ENCODE data around the gene TMEM161A. TPM values are rescaled to one million over a fixed set of nuclear protein-coding genes. Genes with fewer than 3 reads are reported as not detected.

Gene TMEM161A
- total and polyA plus RNA-seq, 2 of the 13 experiments (the other 11 are each of a cell fraction or from before 2014, with no cell fraction given): 25.9 to 31.4 TPM

- TF ChIP-seq, protein P1, sequence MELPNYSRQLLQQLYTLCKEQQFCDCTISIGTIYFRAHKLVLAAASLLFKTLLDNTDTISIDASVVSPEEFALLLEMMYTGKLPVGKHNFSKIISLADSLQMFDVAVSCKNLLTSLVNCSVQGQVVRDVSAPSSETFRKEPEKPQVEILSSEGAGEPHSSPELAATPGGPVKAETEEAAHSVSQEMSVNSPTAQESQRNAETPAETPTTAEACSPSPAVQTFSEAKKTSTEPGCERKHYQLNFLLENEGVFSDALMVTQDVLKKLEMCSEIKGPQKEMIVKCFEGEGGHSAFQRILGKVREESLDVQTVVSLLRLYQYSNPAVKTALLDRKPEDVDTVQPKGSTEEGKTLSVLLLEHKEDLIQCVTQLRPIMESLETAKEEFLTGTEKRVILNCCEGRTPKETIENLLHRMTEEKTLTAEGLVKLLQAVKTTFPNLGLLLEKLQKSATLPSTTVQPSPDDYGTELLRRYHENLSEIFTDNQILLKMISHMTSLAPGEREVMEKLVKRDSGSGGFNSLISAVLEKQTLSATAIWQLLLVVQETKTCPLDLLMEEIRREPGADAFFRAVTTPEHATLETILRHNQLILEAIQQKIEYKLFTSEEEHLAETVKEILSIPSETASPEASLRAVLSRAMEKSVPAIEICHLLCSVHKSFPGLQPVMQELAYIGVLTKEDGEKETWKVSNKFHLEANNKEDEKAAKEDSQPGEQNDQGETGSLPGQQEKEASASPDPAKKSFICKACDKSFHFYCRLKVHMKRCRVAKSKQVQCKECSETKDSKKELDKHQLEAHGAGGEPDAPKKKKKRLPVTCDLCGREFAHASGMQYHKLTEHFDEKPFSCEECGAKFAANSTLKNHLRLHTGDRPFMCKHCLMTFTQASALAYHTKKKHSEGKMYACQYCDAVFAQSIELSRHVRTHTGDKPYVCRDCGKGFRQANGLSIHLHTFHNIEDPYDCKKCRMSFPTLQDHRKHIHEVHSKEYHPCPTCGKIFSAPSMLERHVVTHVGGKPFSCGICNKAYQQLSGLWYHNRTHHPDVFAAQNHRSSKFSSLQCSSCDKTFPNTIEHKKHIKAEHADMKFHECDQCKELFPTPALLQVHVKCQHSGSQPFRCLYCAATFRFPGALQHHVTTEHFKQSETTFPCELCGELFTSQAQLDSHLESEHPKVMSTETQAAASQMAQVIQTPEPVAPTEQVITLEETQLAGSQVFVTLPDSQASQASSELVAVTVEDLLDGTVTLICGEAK (IDR thresholded peaks at IDR 0.05): no peak
- TF ChIP-seq, protein P1 (CRISPR knock-in tag; IDR thresholded peaks at IDR 0.05): peak; percentile 18; the same call in 1 of the 2 replicates
- TF ChIP-seq RFXANK (CRISPR knock-in tag; IDR thresholded peaks at IDR 0.05) (peak; percentile 66; the same call in 1 of the 2 replicates), ZNF598 (CRISPR knock-in tag; IDR thresholded peaks at IDR 0.05; ENCODE audit: borderline replicate concordance) (no peak; the same call in none of the 2 replicates), ZNF256 (CRISPR knock-in tag; conservative IDR thresholded peaks at IDR 0.05) (no peak), ZNF274 (CRISPR knock-in tag; IDR thresholded peaks at IDR 0.05) (peak; percentile 77), TARDBP (CRISPR knock-in tag; IDR thresholded peaks at IDR 0.05) (peak; percentile 34; the same call in 1 of the 2 replicates), NFYB (CRISPR knock-in tag; IDR thresholded peaks at IDR 0.05) (peak; percentile 100), SATB2 (CRISPR knock-in tag; IDR thresholded peaks at IDR 0.05) (no peak), ZNF180 (CRISPR knock-in tag; IDR thresholded peaks at IDR 0.05; ENCODE audit: borderline replicate concordance, low read depth) (no peak), ZNF350 (CRISPR knock-in tag; IDR thresholded peaks at IDR 0.05; ENCODE audit: borderline replicate concordance, low read depth) (peak; percentile 46; the same call in 1 of the 2 replicates), GABPA (IDR thresholded peaks at IDR 0.05; ENCODE audit: low read depth, low read length) (no peak), GABPA (CRISPR knock-in tag; IDR thresholded peaks at IDR 0.05; ENCODE audit: low read depth) (peak; percentile 79), POLR2G (IDR thresholded peaks at IDR 0.05; ENCODE audit: low read depth, low read length) (peak; percentile 91)
- TF ChIP-seq, protein P2, sequence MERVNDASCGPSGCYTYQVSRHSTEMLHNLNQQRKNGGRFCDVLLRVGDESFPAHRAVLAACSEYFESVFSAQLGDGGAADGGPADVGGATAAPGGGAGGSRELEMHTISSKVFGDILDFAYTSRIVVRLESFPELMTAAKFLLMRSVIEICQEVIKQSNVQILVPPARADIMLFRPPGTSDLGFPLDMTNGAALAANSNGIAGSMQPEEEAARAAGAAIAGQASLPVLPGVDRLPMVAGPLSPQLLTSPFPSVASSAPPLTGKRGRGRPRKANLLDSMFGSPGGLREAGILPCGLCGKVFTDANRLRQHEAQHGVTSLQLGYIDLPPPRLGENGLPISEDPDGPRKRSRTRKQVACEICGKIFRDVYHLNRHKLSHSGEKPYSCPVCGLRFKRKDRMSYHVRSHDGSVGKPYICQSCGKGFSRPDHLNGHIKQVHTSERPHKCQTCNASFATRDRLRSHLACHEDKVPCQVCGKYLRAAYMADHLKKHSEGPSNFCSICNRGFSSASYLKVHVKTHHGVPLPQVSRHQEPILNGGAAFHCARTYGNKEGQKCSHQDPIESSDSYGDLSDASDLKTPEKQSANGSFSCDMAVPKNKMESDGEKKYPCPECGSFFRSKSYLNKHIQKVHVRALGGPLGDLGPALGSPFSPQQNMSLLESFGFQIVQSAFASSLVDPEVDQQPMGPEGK (CRISPR knock-in tag; IDR thresholded peaks at IDR 0.05): peak; percentile 51; the same call in 1 of the 2 replicates
- TF ChIP-seq, protein P3, sequence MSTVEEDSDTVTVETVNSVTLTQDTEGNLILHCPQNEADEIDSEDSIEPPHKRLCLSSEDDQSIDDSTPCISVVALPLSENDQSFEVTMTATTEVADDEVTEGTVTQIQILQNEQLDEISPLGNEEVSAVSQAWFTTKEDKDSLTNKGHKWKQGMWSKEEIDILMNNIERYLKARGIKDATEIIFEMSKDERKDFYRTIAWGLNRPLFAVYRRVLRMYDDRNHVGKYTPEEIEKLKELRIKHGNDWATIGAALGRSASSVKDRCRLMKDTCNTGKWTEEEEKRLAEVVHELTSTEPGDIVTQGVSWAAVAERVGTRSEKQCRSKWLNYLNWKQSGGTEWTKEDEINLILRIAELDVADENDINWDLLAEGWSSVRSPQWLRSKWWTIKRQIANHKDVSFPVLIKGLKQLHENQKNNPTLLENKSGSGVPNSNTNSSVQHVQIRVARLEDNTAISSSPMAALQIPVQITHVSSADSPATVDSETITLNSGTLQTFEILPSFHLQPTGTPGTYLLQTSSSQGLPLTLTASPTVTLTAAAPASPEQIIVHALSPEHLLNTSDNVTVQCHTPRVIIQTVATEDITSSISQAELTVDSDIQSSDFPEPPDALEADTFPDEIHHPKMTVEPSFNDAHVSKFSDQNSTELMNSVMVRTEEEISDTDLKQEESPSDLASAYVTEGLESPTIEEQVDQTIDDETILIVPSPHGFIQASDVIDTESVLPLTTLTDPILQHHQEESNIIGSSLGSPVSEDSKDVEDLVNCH (CRISPR knock-in tag; IDR thresholded peaks at IDR 0.05): no peak
Observed at GRCh38 chr19:19138109-19138981, at the start of gene TMEM161A (continued).
